ENCODE measurements around the gene LRMDA. TPM values are rescaled to one million over a fixed set of nuclear protein-coding genes. Genes with fewer than 3 reads are reported as not detected.

Gene LRMDA
- total RNA-seq, 1 donor from 2014 or later: 0.19 TPM

DNA sequence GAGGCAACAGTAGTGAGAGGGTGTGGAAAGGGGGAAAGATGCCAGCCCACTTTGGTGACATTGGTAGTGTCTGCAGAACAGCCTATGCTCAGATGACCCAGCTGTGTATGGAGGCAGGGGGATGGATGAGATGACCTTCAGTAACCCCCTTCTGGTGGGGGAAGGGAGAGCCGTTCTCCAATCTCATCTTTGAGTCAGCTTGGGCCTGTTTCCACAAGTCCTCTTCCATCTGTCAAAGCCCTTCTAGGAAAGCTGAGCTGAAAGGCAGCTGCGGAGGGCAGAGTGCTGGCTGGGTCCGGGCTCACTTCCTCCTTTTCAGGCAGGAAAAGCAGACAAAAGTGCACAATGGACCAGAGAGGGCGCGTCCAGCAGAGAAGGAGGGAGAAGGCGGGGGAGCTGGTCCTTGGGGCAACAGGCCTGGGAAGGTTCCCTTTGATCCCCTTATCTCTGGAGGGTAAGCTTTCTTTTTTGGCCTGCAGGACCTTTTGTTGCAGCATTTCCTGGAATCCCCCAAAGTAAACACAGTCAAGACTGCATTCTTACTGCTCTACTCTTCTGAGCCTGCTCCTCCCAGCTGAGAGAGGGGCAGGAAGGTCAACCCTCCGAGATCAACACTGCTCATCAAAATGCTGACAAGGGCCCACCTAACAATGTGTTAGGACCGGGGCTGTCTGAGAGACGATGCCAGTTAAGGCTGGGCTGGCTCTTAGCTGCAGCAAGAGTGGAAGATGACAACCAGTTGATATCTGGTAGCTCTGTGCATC is 1.2 kb upstream of the LRMDA start:
- no peaks in the 10 kb centered on the region for H3K36me3 Mint-ChIP-seq (ENCODE audit: unreplicated experiment)
- peaks cover 53% of the 10 kb centered on the region for H3K27me3 Mint-ChIP-seq (ENCODE audit: unreplicated experiment)
- H3K9me3 Mint-ChIP-seq (ENCODE audit: unreplicated experiment): no peaks in the 10 kb centered on the region
- H3K4me1 Mint-ChIP-seq (ENCODE audit: unreplicated experiment): peaks cover 2% of the 10 kb centered on the region
- no peak overlapping the region for H3K27ac Mint-ChIP-seq (ENCODE audit: unreplicated experiment)
- TF ChIP-seq CTCF (IDR thresholded peaks at IDR 0.05): no peak
- DNase-seq (ENCODE audit: extremely low spot score, unreplicated experiment): no peak
- H3K4me3 Mint-ChIP-seq (ENCODE audit: unreplicated experiment): no peak overlapping the region

DNA sequence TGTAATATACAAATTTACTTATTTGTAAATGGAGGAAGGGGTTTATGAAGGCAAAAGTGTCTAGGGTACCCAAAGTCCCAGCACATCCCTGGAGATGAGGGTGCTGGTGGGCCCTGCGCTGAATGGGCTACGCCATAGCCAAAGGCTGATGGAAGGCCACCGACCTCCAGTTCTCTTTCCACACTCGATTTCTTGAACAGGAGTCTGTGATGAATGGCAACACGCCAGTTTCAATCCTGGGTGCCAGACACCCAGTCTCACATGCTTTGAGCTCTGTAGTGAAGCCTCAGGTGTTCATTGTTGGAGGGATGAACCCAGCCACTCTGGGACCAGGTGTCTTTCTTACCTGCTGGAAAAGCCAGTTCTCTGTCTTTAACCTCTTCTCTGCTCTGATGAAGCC is 752 bp downstream of the LRMDA start:
- no peak for DNase-seq (ENCODE audit: extremely low spot score, unreplicated experiment)
- peaks cover 55% of the 10 kb centered on the region for H3K27me3 Mint-ChIP-seq (ENCODE audit: unreplicated experiment)
- no peak overlapping the region for H3K27ac Mint-ChIP-seq (ENCODE audit: unreplicated experiment)
- no peaks in the 10 kb centered on the region for H3K36me3 Mint-ChIP-seq (ENCODE audit: unreplicated experiment)
- no peak for TF ChIP-seq CTCF (IDR thresholded peaks at IDR 0.05)
- no peak overlapping the region for H3K4me3 Mint-ChIP-seq (ENCODE audit: unreplicated experiment)
- H3K9me3 Mint-ChIP-seq (ENCODE audit: unreplicated experiment): no peaks in the 10 kb centered on the region
- peaks cover 2% of the 10 kb centered on the region for H3K4me1 Mint-ChIP-seq (ENCODE audit: unreplicated experiment)

DNA sequence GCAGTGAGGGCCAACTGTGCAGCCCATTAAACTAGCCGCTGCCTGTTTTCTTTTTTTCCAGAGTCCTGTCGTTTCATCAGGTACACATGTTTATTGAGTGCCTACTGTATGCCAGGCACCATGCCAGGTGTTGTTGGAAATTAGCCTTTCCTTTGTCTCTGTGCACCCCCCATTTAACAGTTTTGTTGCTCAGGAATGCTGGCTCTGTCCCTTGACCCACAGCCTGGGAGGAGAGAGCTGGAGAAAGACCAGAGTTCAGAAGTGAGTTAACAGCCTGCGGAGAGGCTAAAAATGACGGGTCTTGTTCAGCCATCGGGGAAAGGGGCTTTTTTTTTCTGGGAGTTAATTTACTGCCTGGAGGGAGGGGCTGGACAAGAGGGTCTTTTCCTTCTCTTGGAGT is 1.3 kb downstream of the LRMDA start:
- no peak for TF ChIP-seq CTCF (IDR thresholded peaks at IDR 0.05)
- H3K4me1 Mint-ChIP-seq (ENCODE audit: unreplicated experiment): peaks cover 2% of the 10 kb centered on the region
- peaks cover 54% of the 10 kb centered on the region for H3K27me3 Mint-ChIP-seq (ENCODE audit: unreplicated experiment)
- DNase-seq (ENCODE audit: extremely low spot score, unreplicated experiment): no peak
- H3K9me3 Mint-ChIP-seq (ENCODE audit: unreplicated experiment): no peaks in the 10 kb centered on the region
- H3K36me3 Mint-ChIP-seq (ENCODE audit: unreplicated experiment): no peaks in the 10 kb centered on the region
- no peak overlapping the region for H3K27ac Mint-ChIP-seq (ENCODE audit: unreplicated experiment)
- no peak overlapping the region for H3K4me3 Mint-ChIP-seq (ENCODE audit: unreplicated experiment)

DNA sequence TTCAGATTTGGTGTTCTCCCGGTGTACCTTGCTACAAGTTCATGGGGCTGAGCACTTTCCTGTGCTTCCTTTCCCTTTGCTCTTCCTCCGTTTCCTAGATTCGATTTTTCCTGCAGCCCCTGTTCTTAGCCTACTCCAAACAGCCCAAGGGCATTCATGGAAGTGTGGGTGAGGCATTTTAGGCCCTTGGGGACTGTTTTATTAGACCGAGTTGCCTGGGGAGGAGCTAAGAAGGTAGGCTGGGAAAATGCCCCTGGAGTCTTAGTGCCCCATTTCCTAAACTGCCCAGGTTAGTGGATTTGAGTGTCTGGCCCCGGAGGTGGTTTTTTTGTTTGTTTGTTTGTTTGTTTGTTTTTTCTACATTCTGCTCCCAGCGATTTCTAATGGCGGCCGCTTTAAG is 1.8 kb downstream of the LRMDA start:
- H3K36me3 Mint-ChIP-seq (ENCODE audit: unreplicated experiment): no peaks in the 10 kb centered on the region
- TF ChIP-seq CTCF (IDR thresholded peaks at IDR 0.05): no peak
- no peak overlapping the region for H3K4me3 Mint-ChIP-seq (ENCODE audit: unreplicated experiment)
- H3K27me3 Mint-ChIP-seq (ENCODE audit: unreplicated experiment): peaks cover 49% of the 10 kb centered on the region
- DNase-seq (ENCODE audit: extremely low spot score, unreplicated experiment): no peak
- no peaks in the 10 kb centered on the region for H3K9me3 Mint-ChIP-seq (ENCODE audit: unreplicated experiment)
- peaks cover 2% of the 10 kb centered on the region for H3K4me1 Mint-ChIP-seq (ENCODE audit: unreplicated experiment)
- H3K27ac Mint-ChIP-seq (ENCODE audit: unreplicated experiment): no peak overlapping the region

GRCh38 chr10:75434291-75434690 is 2.9 kb downstream of the LRMDA start:
- H3K36me3 Mint-ChIP-seq (ENCODE audit: unreplicated experiment): no peaks in the 10 kb centered on the region
- DNase-seq (ENCODE audit: extremely low spot score, unreplicated experiment): no peak
- peaks cover 2% of the 10 kb centered on the region for H3K4me1 Mint-ChIP-seq (ENCODE audit: unreplicated experiment)
- H3K27me3 Mint-ChIP-seq (ENCODE audit: unreplicated experiment): peaks cover 43% of the 10 kb centered on the region
- no peak for TF ChIP-seq CTCF (IDR thresholded peaks at IDR 0.05)
- H3K9me3 Mint-ChIP-seq (ENCODE audit: unreplicated experiment): no peaks in the 10 kb centered on the region
- no peak overlapping the region for H3K27ac Mint-ChIP-seq (ENCODE audit: unreplicated experiment)
- H3K4me3 Mint-ChIP-seq (ENCODE audit: unreplicated experiment): no peak overlapping the region
